Kidney glomerular epithelial cell (primary cell): Measurements from ENCODE around the gene NUP188.
"Not testable (repeated sequence)": the region's sequence is repeated elsewhere in the genome, so short reads cannot be mapped to it uniquely, and the experiment has no call there.

Experiments
- DNase-seq: peaks from one replicate; lab custom pipeline; 2025; lab: John Stamatoyannopoulos, UW

The NUP188 gene

DNA sequence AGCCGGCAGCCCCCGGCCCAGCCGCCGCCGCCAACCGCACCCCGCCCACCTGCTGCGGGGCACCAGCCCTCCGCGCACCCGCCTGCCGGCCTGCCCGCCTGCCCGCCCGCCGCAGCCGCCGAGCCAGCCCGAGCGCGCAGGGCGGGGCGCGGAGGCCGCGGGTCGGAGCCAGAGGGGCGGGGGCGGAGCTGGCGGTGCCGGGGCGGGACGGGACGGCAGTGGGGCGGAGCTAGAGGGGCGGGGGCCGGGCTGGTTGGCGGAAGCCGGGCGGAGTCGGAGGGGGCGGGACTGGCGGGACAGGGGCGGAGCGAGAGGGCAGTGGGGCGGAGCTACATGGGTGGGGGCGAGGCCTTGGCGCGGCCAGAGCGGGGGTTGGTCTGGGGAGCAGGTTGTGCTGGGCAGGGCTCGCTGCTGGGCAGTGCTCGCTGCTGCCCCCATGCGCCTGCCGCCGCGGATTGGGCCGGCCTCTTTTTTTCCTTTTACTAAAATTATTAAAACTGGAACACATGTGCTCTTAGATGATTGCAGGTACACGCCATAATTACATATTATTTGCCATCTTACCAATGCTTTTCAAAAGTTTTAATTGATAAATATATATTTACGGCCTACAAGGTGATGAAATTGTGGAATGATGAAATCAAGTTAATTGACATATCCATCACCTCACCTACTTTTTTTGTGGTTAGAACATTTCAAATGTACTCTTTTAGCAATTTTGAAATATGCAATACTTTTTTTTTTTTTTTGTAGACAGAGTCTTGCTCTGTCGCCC lies 80.9 kb downstream of the NUP188 start, which contains the start of gene SH3GLB2:
Gene SH3GLB2, minus strand, starts transcription at position 140 of the 775 bp plus-strand sequence. CDS start 177 bp downstream, outside the sequence.
- DNase-seq, result peak; percentile 83

DNA sequence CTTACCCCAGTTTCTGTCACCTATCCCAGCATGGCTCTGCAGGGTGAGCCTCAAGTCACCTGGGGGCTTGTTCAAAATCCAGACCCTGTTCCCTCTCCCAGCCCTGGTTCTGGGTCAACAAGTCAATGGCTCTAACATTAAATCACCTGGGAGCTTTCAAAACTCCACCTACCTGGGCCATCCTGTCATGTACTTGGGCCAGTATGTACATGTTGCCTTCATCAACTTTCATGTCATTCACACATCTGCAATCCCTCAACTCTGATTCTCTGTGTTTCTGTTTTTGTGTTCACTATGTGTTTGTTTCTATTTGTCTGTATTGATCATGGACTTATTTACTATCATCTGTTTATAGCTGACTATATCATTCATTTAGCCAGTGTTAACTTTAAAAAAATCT lies 82.7 kb downstream of the NUP188 start:
- DNase-seq, result no peak

DNA sequence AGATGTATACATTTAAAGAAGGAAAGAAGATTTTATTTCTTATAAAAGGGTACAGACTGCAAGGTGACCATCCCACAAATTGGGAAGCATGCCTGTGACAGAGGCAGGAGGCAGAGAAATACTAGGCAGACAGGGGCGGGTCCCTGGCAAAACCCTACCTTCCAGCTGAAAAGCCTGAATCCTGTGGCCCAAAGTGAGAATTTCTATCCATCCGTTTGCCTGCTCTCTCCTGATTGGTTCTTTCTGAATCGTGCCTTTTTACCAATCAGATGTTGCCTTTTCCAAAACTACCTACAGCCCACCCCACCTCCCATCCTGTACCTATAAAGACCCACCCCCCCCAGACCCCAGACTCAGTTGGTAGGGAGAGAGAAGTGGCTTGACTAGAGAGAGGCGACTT lies 84.0 kb downstream of the NUP188 start:
- no peak for DNase-seq

DNA sequence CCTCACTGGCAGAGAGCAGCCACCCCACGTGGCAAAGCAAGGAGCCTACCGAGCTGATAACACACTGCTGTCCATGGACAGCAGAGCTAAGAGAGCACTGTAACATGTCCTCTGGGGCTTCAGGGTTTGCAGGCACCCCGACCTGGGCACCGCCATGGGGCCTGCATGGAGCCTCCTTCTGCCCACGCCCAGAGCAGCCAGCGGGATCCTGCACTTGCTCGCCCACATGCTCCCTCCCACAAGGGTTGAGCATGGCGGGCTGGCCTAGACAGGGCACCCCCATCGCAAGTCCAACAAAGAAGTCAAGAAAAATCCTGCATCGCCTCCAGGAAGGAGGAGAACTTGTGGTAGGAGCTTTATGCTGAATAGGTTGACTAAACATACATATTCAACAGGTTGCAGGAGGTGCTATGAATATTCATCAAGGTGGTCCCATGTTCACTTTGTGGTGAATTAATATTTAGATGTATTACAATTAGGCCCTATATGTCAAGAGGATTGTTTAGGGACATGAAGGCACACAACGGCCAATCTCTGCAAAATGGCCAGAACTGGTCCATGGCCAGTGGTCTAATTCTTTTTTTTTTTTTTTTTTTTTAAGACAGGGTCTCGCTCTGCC lies 85.2 kb downstream of the NUP188 start:
- no peak for DNase-seq

DNA sequence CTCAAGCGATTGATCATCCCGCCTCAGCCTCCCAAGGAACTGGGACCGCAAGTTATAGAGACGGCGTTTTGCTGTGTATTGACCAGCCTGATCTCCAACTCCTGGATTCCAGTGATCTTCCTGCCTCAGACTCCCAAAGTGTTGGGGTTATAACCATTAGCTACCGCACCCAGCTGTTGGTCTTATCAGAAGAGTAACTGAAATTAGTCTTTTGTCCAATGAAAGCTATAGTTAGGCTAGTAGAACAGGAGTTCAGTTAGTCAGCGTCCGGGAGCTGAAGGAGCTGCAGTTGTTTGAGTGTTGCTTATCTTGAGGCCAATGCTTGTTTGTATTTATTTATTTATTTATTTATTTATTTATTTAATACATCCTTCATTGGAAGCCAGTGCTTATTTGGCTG lies 85.7 kb downstream of the NUP188 start:
- DNase-seq, result no peak

DNA sequence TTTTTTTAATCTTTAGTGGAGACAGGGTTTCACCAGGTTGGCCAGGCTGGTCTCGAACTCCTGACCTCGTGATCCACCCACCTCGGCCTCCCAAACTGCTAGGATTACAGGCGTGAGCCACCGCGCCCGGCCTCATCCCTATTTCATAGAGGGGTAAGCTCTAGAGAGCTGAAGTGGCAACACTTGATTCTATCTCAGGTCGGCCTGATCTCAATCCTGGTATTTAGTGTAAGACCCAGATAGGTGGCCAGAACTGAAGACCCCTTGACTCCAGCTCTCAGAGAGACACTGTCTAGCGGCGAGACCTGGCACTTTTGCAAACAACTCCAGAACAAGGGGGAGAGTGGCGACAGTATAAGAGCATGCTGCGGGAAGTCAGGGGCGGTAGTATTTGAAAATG lies 88.3 kb downstream of the NUP188 start:
- DNase-seq, result not testable (repeated sequence)

DNA sequence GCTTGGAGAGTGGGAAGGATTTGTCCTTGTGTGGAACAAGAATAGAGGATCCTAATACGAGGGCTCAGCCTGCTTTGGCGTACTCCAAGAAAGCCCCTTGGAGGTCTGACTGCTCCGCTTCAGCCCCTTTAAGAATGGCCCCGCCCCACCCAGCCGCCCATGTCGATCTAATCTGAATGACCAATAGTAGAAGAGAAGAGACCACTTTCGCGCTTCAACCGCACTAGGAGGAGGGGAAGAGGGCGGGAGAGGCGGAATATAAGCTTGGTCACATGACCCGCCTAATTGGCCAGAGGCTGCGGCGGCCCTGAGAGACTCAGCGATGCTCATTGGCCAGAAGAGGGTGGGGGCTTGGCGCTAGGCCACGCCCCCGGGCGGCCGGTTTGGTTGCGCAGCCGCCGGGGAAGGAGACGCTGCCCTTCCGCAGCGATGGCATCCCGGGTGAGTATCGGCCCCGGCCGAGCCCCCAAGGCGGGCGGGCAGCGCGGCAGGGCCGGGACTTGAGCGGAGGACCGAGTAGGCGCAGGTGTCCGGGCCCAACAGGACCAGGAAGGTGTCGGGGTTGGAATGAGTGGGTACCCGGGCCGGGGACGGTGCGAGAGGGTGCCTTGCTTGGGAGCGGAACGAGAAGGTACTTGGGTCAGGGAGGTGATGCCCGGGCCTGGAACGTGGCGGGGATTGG lies 88.9 kb downstream of the NUP188 start, which contains the start of gene MIGA2:
Gene MIGA2, plus strand, starts transcription at position 386 of the 682 bp plus-strand sequence. CDS start 3,969 bp downstream, outside the sequence.
- peak; percentile 96 for DNase-seq

DNA sequence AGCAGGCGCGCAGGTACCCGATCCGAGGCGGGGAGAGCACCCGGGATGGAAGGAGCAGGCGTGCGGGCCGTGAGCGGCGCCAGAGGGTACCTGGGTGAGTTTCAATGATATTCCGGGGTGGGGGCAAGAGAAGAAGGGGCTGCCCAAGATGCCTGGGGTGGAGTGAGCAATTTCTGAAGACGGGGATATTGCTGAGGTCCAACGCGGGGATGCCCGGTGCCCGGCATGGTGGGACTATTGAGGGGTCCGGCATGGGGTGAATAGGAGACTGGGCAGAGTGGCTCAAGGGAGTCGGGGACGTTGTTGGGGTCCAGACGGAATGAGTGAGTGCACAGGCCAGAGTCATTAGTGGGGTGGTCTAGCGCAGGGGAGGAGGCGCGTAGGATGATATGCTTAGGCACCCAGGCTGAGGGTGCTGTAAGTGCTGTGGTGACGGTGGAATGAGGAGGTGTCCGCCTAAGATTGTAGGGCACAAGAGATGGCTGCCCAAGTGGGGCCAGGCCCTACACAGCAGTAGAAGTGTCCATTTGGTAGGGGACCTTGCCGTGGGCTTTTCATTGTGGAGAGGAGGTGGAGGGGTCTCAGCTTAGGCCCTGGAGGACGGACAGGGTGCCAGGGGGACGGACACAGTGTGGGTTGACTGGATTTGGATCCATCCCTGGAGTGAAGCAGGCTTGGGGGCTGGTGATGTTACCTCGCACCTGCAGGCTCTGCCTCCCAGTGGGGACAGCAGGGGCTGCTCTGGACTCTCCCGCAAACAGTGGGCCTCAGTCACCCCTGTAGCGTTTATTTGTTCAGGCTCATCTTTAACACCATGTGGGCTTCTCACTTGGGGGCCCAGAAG lies 89.6 kb downstream of the NUP188 start:
- peak; percentile 12 for DNase-seq

DNA sequence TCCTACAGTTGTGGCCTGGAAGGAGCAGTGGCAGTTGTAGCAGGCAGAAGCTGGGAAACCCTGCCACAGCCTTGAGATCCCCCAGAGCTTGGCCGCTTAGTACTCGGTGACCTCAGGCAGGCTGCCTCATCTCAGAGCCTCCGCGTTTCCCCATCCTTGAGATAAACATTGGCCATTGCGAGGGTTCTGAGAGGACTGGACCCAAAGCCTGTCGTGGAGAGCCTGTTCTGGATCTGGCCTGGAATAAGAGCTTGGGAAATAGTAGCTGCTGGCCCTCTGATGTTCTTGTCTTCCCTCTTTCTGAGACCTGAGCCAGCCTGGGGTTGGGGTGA lies 90.2 kb downstream of the NUP188 start:
- no peak for DNase-seq

DNA sequence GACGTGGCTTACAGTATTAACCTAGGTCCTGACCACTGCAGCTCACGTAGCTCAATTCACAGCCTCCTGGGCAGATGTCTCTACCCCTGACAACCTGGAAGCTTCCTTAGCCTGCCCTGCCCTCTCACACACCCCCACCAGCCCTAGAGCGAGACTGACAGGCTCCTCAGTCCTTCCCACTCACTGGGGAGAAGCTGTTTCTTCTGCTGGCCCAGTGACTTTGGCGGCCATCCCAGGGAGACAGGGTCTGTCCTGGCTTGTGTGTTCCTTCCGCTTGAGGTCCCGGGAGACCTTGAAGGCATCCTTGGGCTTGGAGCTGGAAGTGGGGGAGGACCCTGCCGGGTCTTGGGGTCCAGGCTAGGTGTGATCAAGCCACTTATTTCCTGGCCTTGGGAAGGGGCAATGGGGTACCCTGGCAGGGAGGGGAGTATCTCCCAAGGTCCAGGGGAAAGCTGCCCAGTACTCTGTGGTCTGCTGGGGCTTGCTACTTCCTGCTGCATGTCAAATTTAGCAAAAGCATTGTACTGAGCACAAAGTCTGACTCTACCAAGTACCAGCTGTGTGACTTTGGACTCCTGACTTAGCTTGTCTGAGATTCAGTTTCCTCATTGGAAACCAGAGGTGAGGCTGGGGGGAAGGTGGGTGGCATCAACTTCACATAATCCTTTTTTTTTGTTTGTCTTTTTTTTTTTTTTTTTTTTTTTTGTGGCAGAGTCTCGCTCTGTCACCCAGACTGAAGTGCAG lies 90.8 kb downstream of the NUP188 start:
- DNase-seq, result no peak

DNA sequence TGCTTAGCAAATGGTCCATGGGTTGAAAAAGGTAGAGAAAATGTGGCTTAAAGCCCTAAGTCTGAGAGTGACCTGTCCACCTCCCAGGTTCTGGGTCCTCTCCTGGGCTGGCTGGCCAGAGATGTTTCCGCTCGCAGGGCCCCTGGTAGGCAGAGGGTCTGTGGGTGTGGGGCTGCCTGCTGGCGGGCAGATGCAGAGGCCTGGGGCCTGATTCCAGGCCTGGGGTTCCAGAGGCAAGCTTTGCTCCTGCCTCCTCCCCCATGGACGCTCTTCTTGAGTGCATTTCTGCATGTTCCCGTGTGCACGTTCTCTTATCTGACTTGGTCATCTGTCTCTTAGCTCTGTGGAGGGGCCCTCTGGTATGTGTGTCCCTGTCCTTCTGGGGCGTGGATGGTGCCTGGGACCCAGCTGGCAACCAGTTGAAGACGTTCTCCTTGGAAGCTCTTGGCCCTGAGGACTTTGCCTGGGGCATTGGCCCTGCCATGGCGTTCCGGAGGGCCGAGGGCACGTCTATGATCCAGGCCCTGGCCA lies 92.7 kb downstream of the NUP188 start:
- DNase-seq, result no peak

DNA sequence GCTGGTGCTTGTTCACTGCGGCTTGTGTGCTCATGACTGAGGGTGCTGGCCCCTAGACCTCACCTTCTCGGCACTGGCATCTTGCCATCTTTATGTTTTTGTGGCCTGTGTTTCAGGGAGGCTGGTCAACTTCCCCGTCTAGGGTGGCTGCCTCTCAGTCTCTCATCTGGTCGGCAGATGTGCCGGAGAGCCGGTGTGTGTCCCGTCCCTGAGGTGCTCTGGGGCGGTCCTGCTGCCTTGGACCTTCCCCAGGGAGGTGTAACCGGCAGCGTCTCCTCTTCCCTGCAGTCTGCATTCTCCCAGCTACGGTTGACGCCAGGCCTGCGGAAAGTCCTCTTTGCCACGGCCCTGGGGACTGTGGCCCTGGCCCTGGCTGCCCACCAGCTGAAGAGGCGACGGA lies 94.5 kb downstream of the NUP188 start:
- DNase-seq, result no peak

DNA sequence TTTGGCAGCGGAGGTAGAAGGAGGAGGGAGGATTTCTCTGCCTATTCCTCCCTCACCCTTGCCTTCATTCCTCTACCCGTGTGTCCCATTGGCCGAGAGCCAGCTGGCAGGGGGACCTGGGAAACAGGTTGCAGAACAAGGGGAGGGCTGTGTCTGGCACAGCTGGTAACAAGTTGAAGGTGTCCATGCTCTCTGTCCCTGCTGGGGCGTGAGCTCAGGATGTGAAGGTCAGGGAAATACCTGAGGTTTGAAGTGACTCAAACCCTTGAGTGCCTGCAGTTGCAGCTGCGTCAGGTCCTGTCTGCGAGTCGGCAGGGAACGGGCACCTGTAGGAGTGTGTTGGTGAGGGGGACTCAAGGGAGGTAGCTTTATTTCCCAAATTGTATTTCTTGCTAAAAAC lies 105.1 kb downstream of the NUP188 start:
- no peak for DNase-seq

DNA sequence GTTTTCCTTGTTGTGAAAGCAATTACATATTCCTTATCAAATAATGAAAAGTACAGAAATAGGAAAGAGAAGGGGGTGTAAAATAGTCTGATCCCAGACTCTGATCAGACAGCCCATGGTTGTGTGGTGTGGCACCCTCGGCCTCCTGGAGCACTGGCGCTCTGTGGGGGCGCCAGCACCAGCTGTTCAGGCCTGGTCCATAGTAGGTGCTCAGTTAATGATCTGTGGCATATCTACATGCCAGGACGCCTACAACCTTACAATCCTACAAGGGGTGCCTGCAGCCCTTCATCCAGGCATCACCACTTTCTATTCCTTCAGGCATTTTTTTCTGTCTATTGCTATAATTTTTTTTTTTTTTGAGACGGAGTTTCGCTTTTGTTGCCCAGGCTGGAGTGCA lies 105.5 kb downstream of the NUP188 start:
- no peak for DNase-seq

DNA sequence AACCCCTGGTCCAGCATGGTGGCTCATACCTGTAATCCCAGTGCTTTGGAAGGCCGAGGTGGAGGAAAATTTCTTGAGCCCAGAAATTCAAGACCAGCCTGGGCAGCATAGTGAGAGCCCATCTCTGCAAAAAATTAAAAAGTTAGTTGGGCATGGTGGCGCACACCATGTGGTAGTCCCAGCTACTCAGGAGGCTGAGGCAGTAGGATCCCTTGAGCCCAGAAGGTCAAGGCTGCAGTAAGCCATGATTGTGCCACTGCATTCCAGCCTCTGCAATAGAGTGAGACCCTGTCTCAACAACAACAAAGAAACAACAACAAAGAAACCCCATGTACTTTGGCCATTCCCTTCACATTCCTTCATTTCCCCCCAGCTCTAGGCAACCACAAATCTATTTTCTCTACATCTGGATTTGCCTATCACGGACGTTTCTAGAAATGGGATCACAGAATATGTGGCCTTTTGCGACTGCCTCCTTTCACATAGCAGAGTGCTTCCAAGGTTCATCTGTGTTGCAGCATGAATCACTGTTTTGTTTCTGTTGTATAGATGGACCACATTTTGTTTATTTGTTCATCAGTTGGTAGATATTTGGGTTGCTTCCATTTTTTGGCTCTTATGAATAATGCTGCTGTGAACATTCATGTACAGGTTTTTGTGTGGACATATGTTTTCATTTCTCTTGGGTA lies 106.8 kb downstream of the NUP188 start:
- no peak for DNase-seq
